ENCODE data around the gene CCT4.

CCT4 gene

GRCh38 chr2:61832183-61832841, 56.1 kb downstream of the CCT4 start:
- no peak for DNase-seq
- in situ Hi-C loops (cut with MboI; ENCODE audit: low pct_unique_long_range_greater_than_20kb, low sequenced_read_pairs): no loop called here

- in situ Hi-C loops (cut with MboI; ENCODE audit: low pct_unique_long_range_greater_than_20kb, low sequenced_read_pairs): no loop called here
- DNase-seq: no peak
Measured at GRCh38 chr2:61822255-61822654, 66.2 kb downstream of the CCT4 start.

All from KBM-7 (cell line).